ENCODE data around the gene DCUN1D4. TPM values are rescaled to one million over a fixed set of nuclear protein-coding genes. Genes with fewer than 3 reads are reported as not detected.
A peak's percentile ranks its signal among the peaks of the same experiment; 100 is the strongest.

Gene DCUN1D4
- total RNA-seq, 1 experiment from 2014 or later: 42.8 TPM

DNA sequence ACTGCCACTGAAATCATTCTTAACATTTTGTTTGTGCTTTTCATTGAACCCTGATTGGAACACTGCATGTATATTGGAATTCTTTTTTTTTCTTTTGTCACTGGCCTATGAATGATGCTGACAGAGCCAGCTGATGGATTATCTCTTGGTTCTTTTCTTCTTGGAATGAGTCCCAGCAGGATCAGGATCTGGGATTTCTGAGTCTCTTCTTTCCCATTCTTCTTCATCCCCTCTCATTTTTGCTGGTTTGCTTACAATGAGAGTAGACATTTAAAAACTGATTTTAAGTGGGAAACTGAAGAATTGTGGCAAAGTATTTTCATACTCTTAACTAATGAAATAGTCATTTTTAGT lies 9.0 kb downstream of the DCUN1D4 start:
- no peaks in the 10 kb centered on the region for H3K36me3 ChIP-seq (ENCODE audit: control insufficient read depth, insufficient read depth, low read length)
- Mint-ChIP-seq H3K4me3 (ENCODE audit: unreplicated experiment) (no peak overlapping the region), H3K27me3 (ENCODE audit: insufficient read depth, unreplicated experiment) (no peaks in the 10 kb centered on the region), H3K27ac (ENCODE audit: unreplicated experiment) (peak overlapping the region; percentile 96), H3K9me3 (ENCODE audit: unreplicated experiment) (no peaks in the 10 kb centered on the region), H3K36me3 (ENCODE audit: insufficient read depth, unreplicated experiment) (peaks cover 23% of the 10 kb centered on the region), H3K4me1 (ENCODE audit: low read depth, unreplicated experiment) (peaks cover 52% of the 10 kb centered on the region)
- TF ChIP-seq, protein P1, sequence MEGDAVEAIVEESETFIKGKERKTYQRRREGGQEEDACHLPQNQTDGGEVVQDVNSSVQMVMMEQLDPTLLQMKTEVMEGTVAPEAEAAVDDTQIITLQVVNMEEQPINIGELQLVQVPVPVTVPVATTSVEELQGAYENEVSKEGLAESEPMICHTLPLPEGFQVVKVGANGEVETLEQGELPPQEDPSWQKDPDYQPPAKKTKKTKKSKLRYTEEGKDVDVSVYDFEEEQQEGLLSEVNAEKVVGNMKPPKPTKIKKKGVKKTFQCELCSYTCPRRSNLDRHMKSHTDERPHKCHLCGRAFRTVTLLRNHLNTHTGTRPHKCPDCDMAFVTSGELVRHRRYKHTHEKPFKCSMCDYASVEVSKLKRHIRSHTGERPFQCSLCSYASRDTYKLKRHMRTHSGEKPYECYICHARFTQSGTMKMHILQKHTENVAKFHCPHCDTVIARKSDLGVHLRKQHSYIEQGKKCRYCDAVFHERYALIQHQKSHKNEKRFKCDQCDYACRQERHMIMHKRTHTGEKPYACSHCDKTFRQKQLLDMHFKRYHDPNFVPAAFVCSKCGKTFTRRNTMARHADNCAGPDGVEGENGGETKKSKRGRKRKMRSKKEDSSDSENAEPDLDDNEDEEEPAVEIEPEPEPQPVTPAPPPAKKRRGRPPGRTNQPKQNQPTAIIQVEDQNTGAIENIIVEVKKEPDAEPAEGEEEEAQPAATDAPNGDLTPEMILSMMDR (IDR thresholded peaks at IDR 0.05; ENCODE audit: insufficient read depth in 1 of 2, low read depth in 1 of 2, low read length in 1 of 2, severe bottlenecking in 1 of 2, unreplicated experiment in 1 of 2): no peak
- intact Hi-C loops (cut with micrococcal nuclease; ENCODE audit: unreplicated experiment): no loop called here
- no peaks in the 10 kb centered on the region for H3K9me3 ChIP-seq
- CTCF ChIA-PET: no interaction called here
- H3K4me3 ChIP-seq (ENCODE audit: low read depth, low read length): no peak overlapping the region
- peaks cover 26% of the 10 kb centered on the region for H3K4me1 ChIP-seq
- POLR2A ChIA-PET: interaction anchor here (1.3 kb wide), 1 partner anchor 9 kb away, joined by 4 read pairs; the partner anchor contains the start of gene DCUN1D4
- no peaks in the 10 kb centered on the region for H3K27me3 ChIP-seq (replicated peaks; ENCODE audit: control insufficient read depth, insufficient read depth, low read length)
- DNase-seq: no peak
- no TSS peak for BruUV-seq (replicated peaks)

DNA sequence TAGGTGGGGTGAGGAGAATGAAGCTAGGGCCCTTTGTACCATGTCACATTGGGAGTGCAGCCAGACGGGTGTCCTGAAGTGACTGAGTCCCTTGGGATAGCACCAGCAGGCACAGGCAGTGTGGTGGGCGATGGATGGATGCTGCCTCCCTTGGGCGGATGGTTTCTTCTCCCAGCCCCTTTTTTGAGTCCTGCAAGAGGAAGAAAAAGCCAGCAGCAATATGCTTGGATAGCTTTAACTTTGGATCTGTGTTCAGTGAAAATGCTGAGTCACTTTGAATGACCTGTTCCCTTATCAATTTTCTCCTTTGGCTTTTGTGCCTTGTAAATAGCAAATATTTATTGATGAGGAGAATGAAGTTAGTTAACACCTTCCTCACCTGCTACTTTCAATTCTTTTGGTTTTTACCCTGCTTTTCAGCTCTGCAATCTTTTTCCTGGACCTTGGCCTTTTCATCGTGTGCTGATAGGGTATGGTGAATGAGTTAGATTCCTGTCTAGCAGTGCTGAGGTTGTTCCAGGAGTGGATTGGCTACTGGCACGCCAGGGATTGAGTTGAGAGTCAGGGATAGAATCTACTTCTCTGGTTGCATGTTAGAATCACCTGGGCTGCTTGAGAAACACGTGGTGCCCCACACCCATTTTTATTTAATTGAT lies 10.2 kb downstream of the DCUN1D4 start:
- TF ChIP-seq, protein P1 (IDR thresholded peaks at IDR 0.05; ENCODE audit: insufficient read depth in 1 of 2, low read depth in 1 of 2, low read length in 1 of 2, severe bottlenecking in 1 of 2, unreplicated experiment in 1 of 2): no peak
- Mint-ChIP-seq H3K36me3 (ENCODE audit: insufficient read depth, unreplicated experiment) (peaks cover 23% of the 10 kb centered on the region), H3K9me3 (ENCODE audit: unreplicated experiment) (no peaks in the 10 kb centered on the region), H3K27me3 (ENCODE audit: insufficient read depth, unreplicated experiment) (no peaks in the 10 kb centered on the region), H3K27ac (ENCODE audit: unreplicated experiment) (peak overlapping the region; percentile 96), H3K4me3 (ENCODE audit: unreplicated experiment) (peak overlapping the region; percentile 67), H3K4me1 (ENCODE audit: low read depth, unreplicated experiment) (peaks cover 56% of the 10 kb centered on the region)
- H3K4me3 ChIP-seq (ENCODE audit: low read depth, low read length): no peak overlapping the region
- no peaks in the 10 kb centered on the region for H3K9me3 ChIP-seq
- POLR2A ChIA-PET: interaction anchor here (0.5 to 1.3 kb wide), 3 partner anchors 8 to 14 kb away, joined by 3 to 4 read pairs (median 3); partner anchors contain the start of gene DCUN1D4
- peak; percentile 64 to 72 for DNase-seq
- CTCF ChIA-PET: interaction anchor here (0.7 to 1.4 kb wide), 2 partner anchors 10 to 115 kb away, joined by 3 to 9 read pairs; partner anchors contain the start of gene DCUN1D4
- intact Hi-C loops (cut with micrococcal nuclease; ENCODE audit: unreplicated experiment): loop anchor here (1.0 kb wide), 1 partner anchor 9 kb away; no protein-coding TSS in a partner anchor
- peaks cover 26% of the 10 kb centered on the region for H3K4me1 ChIP-seq
- no peaks in the 10 kb centered on the region for H3K36me3 ChIP-seq (ENCODE audit: control insufficient read depth, insufficient read depth, low read length)
- TSS peak; percentile 90 for BruUV-seq (replicated peaks)
- H3K27me3 ChIP-seq (replicated peaks; ENCODE audit: control insufficient read depth, insufficient read depth, low read length): no peaks in the 10 kb centered on the region

DNA sequence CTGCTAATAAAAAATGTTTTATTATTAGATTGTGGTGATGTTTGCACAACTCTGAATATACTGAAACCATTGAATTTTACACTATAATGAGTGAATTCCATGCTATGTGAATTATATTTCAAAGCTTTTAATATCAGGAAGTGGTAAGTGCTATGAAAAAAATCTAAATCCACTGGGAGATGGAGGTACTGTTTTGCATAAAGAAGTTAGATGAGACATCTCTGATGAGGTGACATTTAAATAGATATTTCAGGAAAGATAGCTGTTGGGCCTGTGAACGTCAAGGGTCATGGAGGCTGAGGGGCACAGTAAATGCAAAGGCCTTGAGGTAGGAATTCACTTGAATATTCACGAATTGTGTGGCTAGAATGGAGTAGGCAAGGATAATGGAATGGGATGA lies 12.3 kb downstream of the DCUN1D4 start:
- no peak overlapping the region for H3K4me3 ChIP-seq (ENCODE audit: low read depth, low read length)
- no peak overlapping the region for H3K4me3 Mint-ChIP-seq (ENCODE audit: unreplicated experiment)
- peaks cover 67% of the 10 kb centered on the region for H3K4me1 Mint-ChIP-seq (ENCODE audit: low read depth, unreplicated experiment)
- peaks cover 27% of the 10 kb centered on the region for H3K36me3 Mint-ChIP-seq (ENCODE audit: insufficient read depth, unreplicated experiment)
- TF ChIP-seq, protein P1 (IDR thresholded peaks at IDR 0.05; ENCODE audit: insufficient read depth in 1 of 2, low read depth in 1 of 2, low read length in 1 of 2, severe bottlenecking in 1 of 2, unreplicated experiment in 1 of 2): no peak
- no peaks in the 10 kb centered on the region for H3K27me3 Mint-ChIP-seq (ENCODE audit: insufficient read depth, unreplicated experiment)
- no peaks in the 10 kb centered on the region for H3K9me3 Mint-ChIP-seq (ENCODE audit: unreplicated experiment)
- ChIA-PET CTCF (no interaction called here), POLR2A (no interaction called here)
- H3K36me3 ChIP-seq (ENCODE audit: control insufficient read depth, insufficient read depth, low read length): no peaks in the 10 kb centered on the region
- no TSS peak for BruUV-seq (replicated peaks)
- peak overlapping the region; percentile 96 for H3K27ac Mint-ChIP-seq (ENCODE audit: unreplicated experiment)
- no peak for DNase-seq
- peaks cover 40% of the 10 kb centered on the region for H3K4me1 ChIP-seq
- H3K27me3 ChIP-seq (replicated peaks; ENCODE audit: control insufficient read depth, insufficient read depth, low read length): no peaks in the 10 kb centered on the region
- intact Hi-C loops (cut with micrococcal nuclease; ENCODE audit: unreplicated experiment): no loop called here
- no peaks in the 10 kb centered on the region for H3K9me3 ChIP-seq

Data from Caco-2 (cell line).